ENCODE measurements around the gene SRF. TPM values are rescaled to one million over a fixed set of nuclear protein-coding genes. Genes with fewer than 3 reads are reported as not detected.

Gene SRF
- total RNA-seq = 10.2 and 16.6 TPM in 2 replicates

DNA sequence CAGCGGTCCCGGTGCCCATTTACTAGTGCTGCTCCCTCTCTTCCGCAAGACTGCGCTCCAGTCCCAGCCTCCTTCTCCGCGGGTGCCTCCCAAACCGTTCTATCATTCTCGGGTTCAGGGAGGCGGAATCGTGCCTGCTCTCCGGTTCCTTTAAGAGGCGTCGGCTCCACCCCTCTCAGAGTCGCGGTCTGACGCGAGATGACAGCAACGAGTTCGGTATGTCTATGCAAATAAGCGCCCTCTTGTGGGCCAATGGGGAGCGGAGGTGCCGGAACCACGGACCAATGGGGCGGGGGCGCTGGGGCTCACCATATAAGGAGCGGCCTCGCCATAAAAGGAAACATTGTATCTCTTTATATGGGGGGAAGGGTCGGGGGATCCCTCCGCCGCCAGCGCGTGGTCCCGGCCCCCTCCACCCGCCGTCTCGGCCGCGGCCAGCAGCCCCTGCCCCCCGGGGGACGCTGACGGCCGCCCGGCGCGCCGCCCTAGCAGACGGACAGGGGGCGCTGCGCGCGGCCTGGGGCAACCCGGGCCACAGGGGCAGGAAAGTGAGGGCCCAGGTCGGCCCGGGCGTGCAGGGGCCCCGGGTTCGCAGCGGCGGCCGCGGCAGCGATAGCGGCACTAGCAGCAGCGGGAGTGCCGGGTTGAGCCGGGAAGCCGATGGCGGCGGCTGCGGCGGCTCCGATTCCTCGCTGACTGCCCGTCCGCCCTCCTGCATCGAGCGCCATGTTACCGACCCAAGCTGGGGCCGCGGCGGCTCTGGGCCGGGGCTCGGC lies at the start of gene SRF:
Gene SRF (plus strand): TSS at position 339 of the 776 bp plus-strand sequence. CDS start 388 bp downstream, at position 727.

DNA sequence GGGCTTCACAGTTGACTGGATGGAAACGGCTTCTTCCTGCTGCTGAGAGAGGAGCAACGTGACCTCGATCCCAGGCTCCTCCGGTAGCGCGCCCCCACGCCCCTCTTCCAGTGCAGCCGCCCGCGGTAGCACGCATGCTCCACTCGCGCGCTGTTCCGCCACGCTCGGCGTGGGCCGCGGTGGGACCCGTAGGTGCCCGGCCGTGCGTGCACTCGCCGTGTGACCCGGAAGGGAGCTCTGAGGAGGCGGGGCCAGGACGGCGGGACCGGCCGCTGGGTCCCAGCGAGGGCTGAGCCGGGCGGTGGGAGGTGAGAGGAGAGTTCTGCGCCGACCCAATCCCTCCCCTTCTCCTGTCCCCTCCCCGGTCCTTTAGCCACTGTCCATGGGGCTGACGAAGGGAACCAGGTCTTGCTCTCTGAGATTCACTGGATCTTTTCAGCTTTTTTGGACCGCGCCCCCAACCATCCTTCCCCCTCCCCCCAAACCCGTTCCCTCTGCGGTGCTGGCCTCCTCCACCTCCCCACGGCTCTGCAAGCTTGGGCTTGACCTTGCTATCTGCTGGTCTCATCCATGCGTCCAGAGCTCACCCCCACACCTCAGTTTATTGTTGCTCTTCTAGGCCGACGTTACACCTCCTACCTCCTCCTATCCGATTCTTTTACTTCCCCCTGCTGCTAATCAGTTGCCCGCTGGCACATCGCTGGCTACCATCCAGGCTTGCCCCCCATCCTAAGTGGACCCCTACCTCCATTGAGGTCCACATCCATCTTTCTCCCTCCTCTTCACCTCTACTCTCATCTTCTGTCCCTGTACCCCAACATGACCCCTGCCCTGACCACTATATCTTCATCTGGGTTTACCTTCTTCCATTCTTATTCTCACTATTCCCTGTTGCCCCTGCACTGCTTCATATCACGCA lies 11.1 kb downstream of the SRF start, which contains the start of gene CUL9:
Gene CUL9 (plus strand): TSS at position 255 of the 919 bp plus-strand sequence. CDS start 2,115 bp downstream, outside the sequence.

DNA sequence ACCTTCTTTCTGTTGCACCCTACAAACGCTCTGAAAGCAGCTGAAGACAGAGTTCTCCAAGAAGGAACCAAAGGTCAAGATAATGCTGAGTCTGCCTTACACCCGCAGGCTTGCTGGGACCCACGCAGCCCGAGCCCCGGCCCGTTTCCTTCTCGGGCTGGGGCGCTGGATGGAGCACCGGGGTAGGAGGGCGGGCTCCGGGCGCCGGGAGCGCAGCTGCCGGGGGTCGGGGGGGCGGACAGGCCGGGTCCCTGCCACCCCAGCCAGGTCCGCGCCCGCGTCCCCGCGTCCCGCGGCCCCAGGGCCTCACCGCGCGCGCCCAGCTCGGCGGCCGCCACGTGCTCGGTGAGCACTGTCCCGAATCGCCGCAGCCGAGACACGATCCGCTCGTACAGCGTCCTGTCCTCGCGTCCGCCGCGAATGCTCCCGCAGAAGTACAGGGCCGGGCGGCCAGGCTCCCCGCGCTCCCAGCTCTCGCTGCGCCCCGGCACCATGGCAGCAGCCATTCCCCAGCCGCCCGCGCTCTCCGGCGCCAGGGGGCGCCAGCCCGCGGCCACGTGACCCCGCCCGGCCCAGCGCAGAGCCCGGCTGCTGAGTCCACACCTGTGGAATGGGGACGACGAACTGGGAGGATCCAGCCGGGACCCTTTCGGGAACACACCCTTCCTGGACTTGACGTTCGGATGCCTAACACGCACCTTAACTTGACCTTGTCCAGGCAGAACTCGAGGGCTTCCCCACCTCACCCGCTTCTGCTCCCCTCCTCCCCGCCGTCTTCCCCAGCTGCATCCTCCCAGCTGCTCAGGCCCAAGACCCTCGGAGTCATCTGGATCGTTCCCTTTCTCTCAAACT lies 58.1 kb downstream of the SRF start, which contains the start of gene DNPH1:
Gene DNPH1 (minus strand): TSS at position 531 of the 852 bp plus-strand sequence. CDS start 25 bp downstream, at position 506.

Other genes starting within 250 kb of the SRF start
- 26.6 and 41.3 TPM in 2 replicates for gene CNPY3, start 241.8 kb upstream of the SRF start, total RNA-seq
- under 0.01 TPM in 1 of 2 replicates, not detected in the other for gene GNMT, start 210.5 kb upstream of the SRF start, total RNA-seq
- gene PEX6, start 192.1 kb upstream of the SRF start, total RNA-seq = 18.1 and 25.6 TPM in 2 replicates
- 29.1 and 32.3 TPM in 2 replicates for gene PPP2R5D, start 186.7 kb upstream of the SRF start, total RNA-seq
- 38.9 and 39.6 TPM in 2 replicates for gene MEA1, start 157.3 kb upstream of the SRF start, total RNA-seq
- gene KLHDC3, start 157.0 kb upstream of the SRF start, total RNA-seq = 98.5 and 107 TPM in 2 replicates
- 59.3 and 85.0 TPM in 2 replicates for gene RRP36, start 149.6 kb upstream of the SRF start, total RNA-seq
- gene CUL7, start 117.4 kb upstream of the SRF start, total RNA-seq = 20.9 and 41.9 TPM in 2 replicates
- 12.0 and 17.6 TPM in 2 replicates for gene MRPL2, start 111.8 kb upstream of the SRF start, total RNA-seq
- gene KLC4, start 111.6 kb upstream of the SRF start, total RNA-seq = 14.2 and 20.8 TPM in 2 replicates
- gene PTK7, start 95.0 kb upstream of the SRF start, total RNA-seq = 2.8 and 30.5 TPM in 2 replicates
- 20.1 and 40.0 TPM in 2 replicates for gene CUL9, start 10.9 kb downstream of the SRF start, total RNA-seq
- 25.9 and 36.3 TPM in 2 replicates for gene DNPH1, start 58.2 kb downstream of the SRF start, total RNA-seq
- under 0.01 and 0.06 TPM in 2 replicates for gene TTBK1, start 72.2 kb downstream of the SRF start, total RNA-seq
- not detected in 2 replicates for gene SLC22A7, start 127.0 kb downstream of the SRF start, total RNA-seq
- 0.19 TPM in 1 of 2 replicates, not detected in the other for gene CRIP3, start 137.6 kb downstream of the SRF start, total RNA-seq
- gene ZNF318, start 198.4 kb downstream of the SRF start, total RNA-seq = 3.4 and 8.2 TPM in 2 replicates